Nephron progenitor cell (in vitro differentiated cells): ENCODE results near the gene SLC39A12.

ENCODE experiments used
- DNase-seq: peaks from one replicate; pipeline ENCODE4 v3.0.0; 2021
- H3K27ac Mint-ChIP-seq: 2 replicates; pipeline ENCODE4 v1.8.0; 2021; ENCODE audit warnings: mild to moderate bottlenecking, moderate library complexity, mixed read lengths
- H3K27me3 Mint-ChIP-seq: 2 replicates; pipeline ENCODE4 v1.8.0; 2021; ENCODE audit warnings: mild to moderate bottlenecking, low read depth, mixed read lengths; ENCODE audit not compliant: poor library complexity
- H3K36me3 Mint-ChIP-seq: 2 replicates; pipeline ENCODE4 v1.8.0; 2021; ENCODE audit warnings: low read depth, mixed read lengths
- H3K4me1 Mint-ChIP-seq: 2 replicates; pipeline ENCODE4 v1.8.0; 2021; ENCODE audit warnings: mixed read lengths
- H3K4me3 Mint-ChIP-seq: 2 replicates; pipeline ENCODE4 v1.8.0; 2021; ENCODE audit warnings: mild to moderate bottlenecking, moderate library complexity, mixed read lengths
- H3K9me3 Mint-ChIP-seq: 2 replicates; pipeline ENCODE4 v1.8.0; 2021; ENCODE audit warnings: mild to moderate bottlenecking, moderate library complexity, mixed read lengths
- CTCF ChIP-seq: fragments of 200-600 bp; sonication (generic); IDR thresholded peaks from 2 replicates; pipeline ENCODE4 v1.5.0; 2021; ENCODE audit warnings: antibody characterized with exemption

The SLC39A12 gene

DNA sequence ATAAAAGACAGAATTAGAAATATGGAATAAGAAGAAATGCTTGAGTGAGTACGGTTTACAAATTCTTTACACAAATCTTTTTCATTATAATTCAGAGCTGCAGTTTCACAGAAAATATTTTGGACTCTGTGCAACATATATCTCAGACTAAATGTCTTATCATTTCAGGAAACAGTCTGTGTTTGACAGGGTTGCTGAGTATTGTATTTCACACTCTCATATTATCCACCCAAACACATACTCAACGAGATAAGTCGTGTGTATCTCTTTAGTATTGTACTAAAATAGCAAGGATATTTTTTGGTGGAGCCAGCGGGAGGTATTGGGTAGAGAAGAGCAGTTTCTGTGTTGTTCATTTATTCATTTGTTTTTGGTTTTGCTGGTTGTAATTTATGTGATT lies 39.0 kb upstream of the SLC39A12 start:
- H3K27me3 Mint-ChIP-seq = no peaks in the 10 kb centered on the region
- no peak for DNase-seq
- H3K9me3 Mint-ChIP-seq = peaks cover 8% of the 10 kb centered on the region
- H3K4me1 Mint-ChIP-seq = no peaks in the 10 kb centered on the region
- peaks cover 7% of the 10 kb centered on the region for H3K36me3 Mint-ChIP-seq
- H3K4me3 Mint-ChIP-seq = no peak overlapping the region
- no peak overlapping the region for H3K27ac Mint-ChIP-seq
- TF ChIP-seq CTCF = no peak

DNA sequence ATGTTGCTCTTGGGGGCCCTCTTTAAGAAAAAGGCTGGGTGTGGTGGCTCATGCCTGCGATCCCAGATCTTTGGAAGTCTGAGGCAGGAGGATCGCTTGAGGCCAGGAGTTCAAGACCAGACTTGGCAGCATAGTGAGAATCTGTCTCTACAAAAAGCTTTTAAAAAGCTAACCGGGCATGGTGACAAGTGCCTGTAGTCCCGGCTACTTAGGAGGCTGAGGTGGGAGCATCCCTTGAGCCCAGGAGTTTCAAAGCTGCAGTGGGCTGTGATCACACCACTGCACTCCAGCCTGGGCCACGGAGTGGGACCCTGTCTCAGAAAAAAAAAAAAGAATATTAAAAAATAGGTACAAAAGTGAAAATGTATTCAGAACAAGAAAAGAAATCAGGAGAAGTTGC lies 38.1 kb upstream of the SLC39A12 start:
- Mint-ChIP-seq H3K9me3 (peaks cover 8% of the 10 kb centered on the region), H3K4me1 (no peaks in the 10 kb centered on the region), H3K27ac (no peak overlapping the region), H3K4me3 (no peak overlapping the region), H3K36me3 (peaks cover 7% of the 10 kb centered on the region), H3K27me3 (no peaks in the 10 kb centered on the region)
- no peak for TF ChIP-seq CTCF
- no peak for DNase-seq

GRCh38 chr10:17914169-17915045 lies 37.3 kb upstream of the SLC39A12 start:
- peaks cover 11% of the 10 kb centered on the region for H3K9me3 Mint-ChIP-seq
- H3K27ac Mint-ChIP-seq = no peak overlapping the region
- no peaks in the 10 kb centered on the region for H3K27me3 Mint-ChIP-seq
- no peak for TF ChIP-seq CTCF
- peaks cover 7% of the 10 kb centered on the region for H3K36me3 Mint-ChIP-seq
- no peak overlapping the region for H3K4me3 Mint-ChIP-seq
- H3K4me1 Mint-ChIP-seq = no peaks in the 10 kb centered on the region
- DNase-seq = no peak

GRCh38 chr10:17915181-17915580 lies 36.5 kb upstream of the SLC39A12 start:
- Mint-ChIP-seq H3K4me3 (no peak overlapping the region), H3K4me1 (no peaks in the 10 kb centered on the region), H3K36me3 (peaks cover 7% of the 10 kb centered on the region), H3K27ac (no peak overlapping the region), H3K9me3 (peaks cover 19% of the 10 kb centered on the region), H3K27me3 (no peaks in the 10 kb centered on the region)
- no peak for DNase-seq
- no peak for TF ChIP-seq CTCF

DNA sequence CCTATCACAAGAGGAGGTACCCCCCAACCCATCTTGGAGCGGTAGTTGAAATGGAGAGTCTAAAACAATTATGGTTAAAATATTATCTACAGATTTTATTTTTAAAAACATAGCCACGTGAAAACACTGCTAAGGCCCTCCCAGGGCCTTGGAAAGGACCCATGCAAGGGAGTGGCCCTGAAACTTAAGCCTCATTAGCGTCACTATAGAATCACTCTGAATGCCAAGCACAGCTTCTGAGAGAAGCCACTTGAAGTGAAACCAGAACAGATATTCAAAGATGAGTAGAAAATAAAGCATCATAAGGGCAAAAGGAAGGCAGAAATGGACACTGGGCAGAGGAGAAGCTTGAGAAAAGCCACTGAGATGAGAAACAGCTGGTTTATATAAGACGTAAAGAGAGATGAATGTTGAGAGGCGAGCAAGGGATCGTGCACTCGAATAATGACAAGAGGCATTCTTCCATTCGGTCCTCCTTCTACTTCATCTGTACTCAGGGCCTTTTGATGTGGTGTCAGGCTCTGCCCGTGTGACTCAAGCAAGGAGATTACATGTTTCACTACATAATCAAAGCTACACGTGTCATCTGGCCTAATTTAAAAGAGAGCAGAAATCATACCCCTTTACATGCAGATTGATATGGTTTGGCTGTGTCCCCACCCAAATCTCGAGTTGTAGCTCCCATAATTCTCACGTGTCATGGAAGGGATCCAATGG lies 33.4 kb upstream of the SLC39A12 start:
- H3K27ac Mint-ChIP-seq = no peak overlapping the region

More for the DNA sequence above, 33.4 kb upstream of the SLC39A12 start:
- no peaks in the 10 kb centered on the region for H3K4me1 Mint-ChIP-seq
- peaks cover under 1% of the 10 kb centered on the region for H3K27me3 Mint-ChIP-seq
- no peaks in the 10 kb centered on the region for H3K36me3 Mint-ChIP-seq
- no peak for DNase-seq
- H3K4me3 Mint-ChIP-seq = no peak overlapping the region
- no peak for TF ChIP-seq CTCF
- peaks cover 10% of the 10 kb centered on the region for H3K9me3 Mint-ChIP-seq
